ENCODE results near the gene NFIX. TPM values are rescaled to one million over a fixed set of nuclear protein-coding genes. Genes with fewer than 3 reads are reported as not detected.
A peak's percentile ranks its signal among the peaks of the same experiment; 100 is the strongest.

NFIX gene
- total RNA-seq, 1 donor from 2014 or later: 6.7 TPM

DNA sequence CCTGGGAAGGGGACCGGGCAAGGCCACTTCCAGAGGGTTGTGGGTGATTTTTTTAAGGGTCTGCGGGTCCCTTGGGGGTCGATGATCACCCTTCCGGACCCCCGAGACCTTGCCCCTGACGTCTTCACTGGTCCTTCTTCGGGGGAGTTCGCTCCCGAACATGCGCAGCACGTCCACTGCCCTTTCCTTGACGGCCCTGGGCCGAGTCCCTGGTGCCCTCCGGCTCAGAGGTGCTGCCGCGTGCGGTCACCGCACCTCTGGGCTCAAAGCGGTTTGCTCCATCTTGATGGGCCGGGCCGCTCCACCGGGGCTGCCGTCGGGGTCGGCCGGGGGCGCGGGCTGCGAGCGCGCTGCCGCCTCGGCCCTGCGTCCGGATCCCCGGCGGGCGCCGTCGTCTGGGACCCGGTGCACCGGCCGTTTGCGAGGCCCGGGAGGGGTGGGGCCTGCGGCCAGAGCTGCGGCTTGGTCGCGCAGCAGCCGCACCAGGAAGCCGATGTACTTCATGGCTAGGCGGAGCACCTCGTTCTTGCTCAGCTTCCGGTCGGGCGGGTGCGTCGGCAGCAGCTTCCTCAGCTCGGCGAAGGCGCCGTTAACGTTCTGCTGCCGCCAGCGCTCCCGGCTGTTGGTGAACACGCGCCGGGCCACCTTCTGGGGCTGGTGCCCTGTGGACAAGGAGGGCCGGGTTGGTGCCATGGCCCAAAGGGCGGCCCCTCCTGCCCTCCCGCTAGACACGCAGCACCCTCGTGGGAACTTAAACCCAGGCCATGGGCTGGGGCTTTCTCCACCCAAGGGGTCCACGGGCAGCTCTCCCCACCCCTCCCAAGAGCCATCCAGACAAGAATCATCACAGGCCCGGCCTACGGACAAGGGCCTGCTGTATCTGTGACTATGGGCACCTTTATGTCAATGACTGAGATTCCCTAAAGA is 104.1 kb downstream of the NFIX start:
- Histone ChIP-seq H3K36me3 (ENCODE audit: control insufficient read depth, insufficient read depth, low read length) (peaks cover 1% of the 10 kb centered on the region), H3K27me3 (ENCODE audit: control insufficient read depth, insufficient read depth, low read length) (peaks cover 48% of the 10 kb centered on the region), H3K4me3 (ENCODE audit: low read depth, low read length) (no peak overlapping the region)
- no peak for DNase-seq (ENCODE audit: low read depth)
- TF ChIP-seq, protein P1, sequence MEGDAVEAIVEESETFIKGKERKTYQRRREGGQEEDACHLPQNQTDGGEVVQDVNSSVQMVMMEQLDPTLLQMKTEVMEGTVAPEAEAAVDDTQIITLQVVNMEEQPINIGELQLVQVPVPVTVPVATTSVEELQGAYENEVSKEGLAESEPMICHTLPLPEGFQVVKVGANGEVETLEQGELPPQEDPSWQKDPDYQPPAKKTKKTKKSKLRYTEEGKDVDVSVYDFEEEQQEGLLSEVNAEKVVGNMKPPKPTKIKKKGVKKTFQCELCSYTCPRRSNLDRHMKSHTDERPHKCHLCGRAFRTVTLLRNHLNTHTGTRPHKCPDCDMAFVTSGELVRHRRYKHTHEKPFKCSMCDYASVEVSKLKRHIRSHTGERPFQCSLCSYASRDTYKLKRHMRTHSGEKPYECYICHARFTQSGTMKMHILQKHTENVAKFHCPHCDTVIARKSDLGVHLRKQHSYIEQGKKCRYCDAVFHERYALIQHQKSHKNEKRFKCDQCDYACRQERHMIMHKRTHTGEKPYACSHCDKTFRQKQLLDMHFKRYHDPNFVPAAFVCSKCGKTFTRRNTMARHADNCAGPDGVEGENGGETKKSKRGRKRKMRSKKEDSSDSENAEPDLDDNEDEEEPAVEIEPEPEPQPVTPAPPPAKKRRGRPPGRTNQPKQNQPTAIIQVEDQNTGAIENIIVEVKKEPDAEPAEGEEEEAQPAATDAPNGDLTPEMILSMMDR (IDR thresholded peaks at IDR 0.05; ENCODE audit: insufficient read depth, low read length, poor library complexity, severe bottlenecking): no peak

- Histone ChIP-seq H3K36me3 (ENCODE audit: control insufficient read depth, insufficient read depth, low read length) (no peaks in the 10 kb centered on the region), H3K27me3 (ENCODE audit: control insufficient read depth, insufficient read depth, low read length) (peaks cover 42% of the 10 kb centered on the region), H3K4me3 (ENCODE audit: low read depth, low read length) (no peak overlapping the region)
- TF ChIP-seq, protein P1 (IDR thresholded peaks at IDR 0.05; ENCODE audit: insufficient read depth, low read length, poor library complexity, severe bottlenecking): no peak
- no peak for DNase-seq (ENCODE audit: low read depth)
Observed at GRCh38 chr19:13100031-13100588, 104.8 kb downstream of the NFIX start.

GRCh38 chr19:13100841-13101589 is 105.7 kb downstream of the NFIX start:
- TF ChIP-seq, protein P1 (IDR thresholded peaks at IDR 0.05; ENCODE audit: insufficient read depth, low read length, poor library complexity, severe bottlenecking): peak; percentile 35
- Histone ChIP-seq H3K27me3 (ENCODE audit: control insufficient read depth, insufficient read depth, low read length) (peaks cover 34% of the 10 kb centered on the region), H3K4me3 (ENCODE audit: low read depth, low read length) (no peak overlapping the region), H3K36me3 (ENCODE audit: control insufficient read depth, insufficient read depth, low read length) (no peaks in the 10 kb centered on the region)
- no peak for DNase-seq (ENCODE audit: low read depth)

DNA sequence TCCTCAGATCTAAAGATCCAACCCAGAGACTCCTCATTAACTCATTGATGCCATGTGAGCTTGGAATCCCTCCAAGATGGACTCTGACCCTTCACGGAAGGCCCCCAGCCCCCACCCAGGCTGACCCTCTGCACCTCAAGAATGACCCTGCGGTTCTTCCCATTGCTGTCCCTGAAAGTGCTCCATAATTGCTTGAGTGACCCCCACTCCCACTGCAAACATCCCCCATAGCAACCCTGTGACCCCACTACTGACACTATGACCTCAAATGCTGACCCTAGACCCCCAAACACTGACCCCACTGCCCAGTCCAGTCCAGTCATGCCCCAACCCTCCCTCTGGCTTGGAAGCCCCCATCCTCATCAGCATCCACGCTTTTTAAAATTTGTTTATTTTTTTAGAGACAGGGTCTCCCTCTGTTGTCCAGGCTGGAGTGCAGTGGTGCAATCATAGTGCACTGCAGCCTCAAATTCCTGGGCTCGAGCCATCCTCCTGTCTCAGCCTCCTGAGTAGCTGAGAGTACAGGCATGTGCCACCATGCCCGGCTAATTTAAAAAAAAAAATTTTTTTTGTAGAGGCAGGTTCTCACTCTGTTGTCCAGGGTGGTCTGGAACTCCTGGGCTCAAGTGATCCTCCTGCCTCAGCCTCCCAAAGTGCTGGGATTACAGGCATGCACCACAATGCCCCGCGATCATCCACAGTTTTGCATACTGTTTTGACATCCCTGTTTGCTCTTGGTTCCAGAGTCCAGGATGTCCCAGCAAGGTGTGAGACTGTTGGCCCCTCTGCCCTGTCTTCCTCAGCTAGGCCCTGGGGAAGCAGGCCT is 106.5 kb downstream of the NFIX start:
- TF ChIP-seq, protein P1 (IDR thresholded peaks at IDR 0.05; ENCODE audit: insufficient read depth, low read length, poor library complexity, severe bottlenecking): no peak
- H3K27me3 ChIP-seq (ENCODE audit: control insufficient read depth, insufficient read depth, low read length): peaks cover 28% of the 10 kb centered on the region
- no peak overlapping the region for H3K4me3 ChIP-seq (ENCODE audit: low read depth, low read length)
- DNase-seq (ENCODE audit: low read depth): no peak
- no peaks in the 10 kb centered on the region for H3K36me3 ChIP-seq (ENCODE audit: control insufficient read depth, insufficient read depth, low read length)

DNA sequence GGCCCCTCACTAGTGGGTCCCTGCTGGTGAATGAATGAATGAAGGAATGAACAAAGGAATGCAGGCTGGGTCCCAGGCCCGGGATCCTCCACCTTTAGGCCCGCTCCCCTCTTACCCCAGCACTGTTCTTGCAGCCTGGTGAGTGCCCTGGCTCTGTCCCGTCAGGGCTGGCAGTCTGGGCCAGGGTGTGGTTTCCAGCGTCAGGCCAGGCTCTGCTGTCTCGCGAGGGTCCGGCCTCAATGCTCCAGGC is 107.1 kb downstream of the NFIX start:
- H3K4me3 ChIP-seq (ENCODE audit: low read depth, low read length): no peak overlapping the region
- H3K36me3 ChIP-seq (ENCODE audit: control insufficient read depth, insufficient read depth, low read length): peaks cover under 1% of the 10 kb centered on the region
- TF ChIP-seq, protein P1 (IDR thresholded peaks at IDR 0.05; ENCODE audit: insufficient read depth, low read length, poor library complexity, severe bottlenecking): no peak

More for the DNA sequence above, 107.1 kb downstream of the NFIX start:
- H3K27me3 ChIP-seq (ENCODE audit: control insufficient read depth, insufficient read depth, low read length): peaks cover 26% of the 10 kb centered on the region
- DNase-seq (ENCODE audit: low read depth): no peak
